Stimulated activated CD4-positive, alpha-beta T cell treated with anti-CD3 and anti-CD28 coated beads, Interleukin-1b, Interleukin-23, amount 100 ng/mL, for 24 hours (primary cell): ENCODE results near the gene AKNA.

Experiments used
- DNase-seq, 4 experiments: peaks; one replicate each; pipeline ENCODE4 v3.0.0-alpha.2; 2020; ENCODE audit warnings: low read depth in 4 of 4, low spot score in 1 of 4

AKNA gene

DNA sequence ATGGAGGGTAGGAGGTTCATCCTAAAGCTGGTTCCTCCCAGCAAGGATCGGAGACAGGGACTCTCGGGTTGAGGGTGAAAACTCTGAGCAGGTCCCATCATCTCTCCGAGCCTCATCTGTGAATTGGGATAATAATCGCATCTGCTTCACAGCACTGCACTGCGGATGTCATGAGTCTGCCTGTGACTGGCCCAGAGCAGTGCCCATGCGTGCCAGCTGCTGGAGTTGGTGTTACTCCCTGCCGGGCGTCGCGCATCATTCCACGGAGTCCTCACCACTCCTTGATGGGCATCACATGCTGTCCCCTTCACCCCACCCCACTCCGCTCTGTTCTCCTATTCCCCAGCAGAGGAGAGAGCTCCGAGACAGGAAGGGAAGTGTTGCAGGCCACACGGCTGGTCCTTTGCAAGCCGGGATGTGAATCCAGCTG lies 100.0 kb downstream of the AKNA start:
- DNase-seq = no peak

- no peak for DNase-seq
Observed at GRCh38 chr9:114287001-114287762, 100.6 kb downstream of the AKNA start.

DNA sequence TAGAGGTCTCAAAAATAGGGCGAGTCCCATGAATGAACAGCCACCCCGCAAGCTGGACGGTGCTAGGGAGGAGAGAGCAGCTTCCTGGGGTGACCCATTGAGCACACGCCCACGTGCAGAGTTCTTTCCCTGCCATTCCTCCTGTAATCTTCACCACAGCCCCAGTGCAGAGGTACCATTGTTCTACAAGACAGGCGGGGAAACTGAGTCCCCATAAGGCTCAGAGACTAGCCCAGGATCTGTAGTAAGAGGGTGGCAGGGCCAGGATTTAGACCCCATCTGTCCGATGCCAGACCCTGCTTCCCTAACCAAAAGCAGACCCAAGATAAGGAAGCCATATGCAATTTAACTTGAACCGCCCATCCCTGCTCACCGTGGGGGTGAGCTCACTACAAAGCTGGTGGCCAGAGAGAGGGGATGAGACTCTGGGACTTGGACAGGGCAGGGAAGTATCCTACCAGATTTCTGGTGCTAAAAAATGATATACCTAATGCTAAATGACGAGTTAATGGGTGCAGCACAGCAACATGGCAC lies 101.6 kb downstream of the AKNA start:
- no peak for DNase-seq

GRCh38 chr9:114285166-114285867 lies 102.5 kb downstream of the AKNA start:
- DNase-seq = no peak

DNA sequence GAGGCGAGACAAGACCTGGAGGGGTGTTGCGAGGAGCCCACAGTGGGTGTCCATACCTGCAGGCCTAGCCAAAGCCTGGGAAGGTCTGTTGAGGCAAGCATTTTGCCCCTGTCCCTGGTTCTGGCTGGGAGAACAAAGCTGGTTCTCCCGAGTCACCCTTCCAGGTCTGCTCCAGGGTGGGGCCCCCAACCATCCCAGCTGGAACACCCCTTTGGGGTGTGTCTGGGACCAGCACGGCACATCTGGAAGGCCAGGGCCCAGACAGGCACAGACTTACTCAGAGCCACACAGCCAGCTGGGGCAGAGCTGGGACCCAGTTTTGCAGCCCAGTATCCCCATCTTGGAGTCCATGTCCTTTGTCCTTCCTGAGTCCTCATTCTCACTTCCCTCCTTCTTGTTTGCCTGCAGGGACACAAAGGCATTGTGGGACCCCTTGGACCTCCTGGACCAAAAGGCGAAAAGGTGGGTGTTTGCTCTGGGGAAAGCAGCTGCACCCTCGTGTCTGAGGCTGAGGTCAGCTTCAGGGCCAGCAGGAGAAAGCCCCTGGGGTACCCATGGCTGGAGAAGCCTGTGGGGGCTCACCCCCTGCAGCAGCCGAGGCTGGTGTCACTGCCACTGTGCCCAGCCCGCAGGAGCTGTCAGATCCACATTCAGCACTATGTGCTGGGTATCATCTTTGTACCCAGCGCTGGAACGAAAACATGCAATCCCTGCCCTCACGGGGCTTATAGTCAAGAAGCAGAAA lies 103.3 kb downstream of the AKNA start:
- no peak for DNase-seq
